ENCODE data around the gene TFAP2E.

- TF ChIP-seq, protein P1, sequence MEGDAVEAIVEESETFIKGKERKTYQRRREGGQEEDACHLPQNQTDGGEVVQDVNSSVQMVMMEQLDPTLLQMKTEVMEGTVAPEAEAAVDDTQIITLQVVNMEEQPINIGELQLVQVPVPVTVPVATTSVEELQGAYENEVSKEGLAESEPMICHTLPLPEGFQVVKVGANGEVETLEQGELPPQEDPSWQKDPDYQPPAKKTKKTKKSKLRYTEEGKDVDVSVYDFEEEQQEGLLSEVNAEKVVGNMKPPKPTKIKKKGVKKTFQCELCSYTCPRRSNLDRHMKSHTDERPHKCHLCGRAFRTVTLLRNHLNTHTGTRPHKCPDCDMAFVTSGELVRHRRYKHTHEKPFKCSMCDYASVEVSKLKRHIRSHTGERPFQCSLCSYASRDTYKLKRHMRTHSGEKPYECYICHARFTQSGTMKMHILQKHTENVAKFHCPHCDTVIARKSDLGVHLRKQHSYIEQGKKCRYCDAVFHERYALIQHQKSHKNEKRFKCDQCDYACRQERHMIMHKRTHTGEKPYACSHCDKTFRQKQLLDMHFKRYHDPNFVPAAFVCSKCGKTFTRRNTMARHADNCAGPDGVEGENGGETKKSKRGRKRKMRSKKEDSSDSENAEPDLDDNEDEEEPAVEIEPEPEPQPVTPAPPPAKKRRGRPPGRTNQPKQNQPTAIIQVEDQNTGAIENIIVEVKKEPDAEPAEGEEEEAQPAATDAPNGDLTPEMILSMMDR (conservative IDR thresholded peaks at IDR 0.05; ENCODE audit: low read depth, low read length) = no peak
- TF ChIP-seq EZH2 (IDR thresholded peaks at IDR 0.05; ENCODE audit: low read length, unreplicated experiment) = no peak
These were observed 2.4 kb downstream of the TFAP2E start for GRCh38 chr1:35575416-35575958.

Measured in PC-3 (cell line).